Mesenchymal stem cell (in vitro differentiated cells and primary cell): ENCODE results near the gene KLF11.
A peak's percentile ranks its signal among the peaks of the same experiment; 100 is the strongest.

Experiments used
- DNase-seq: peaks from one replicate; pipeline ENCODE4 v3.0.0-alpha.2; 2013
- H2AFZ ChIP-seq: one replicate; pipeline ENCODE4 v1.6.1; 2013; ENCODE audit warnings: low read depth, mild to moderate bottlenecking, control low read depth, inconsistent platforms, low read length, moderate library complexity
- H2AK5ac ChIP-seq: 2 replicates; pipeline ENCODE4 v1.6.1; 2013; ENCODE audit warnings: low read length, moderate library complexity, mild to moderate bottlenecking, inconsistent platforms; ENCODE audit not compliant: severe bottlenecking
- H2BK120ac ChIP-seq: one replicate; pipeline ENCODE4 v1.6.1; 2013; ENCODE audit warnings: low read depth, mild to moderate bottlenecking, inconsistent platforms, low read length, moderate library complexity
- H2BK12ac ChIP-seq, 2 experiments: one replicate each; pipeline ENCODE4 v1.6.1; 2013; ENCODE audit warnings: inconsistent platforms in 2 of 2, low read length in 2 of 2, mild to moderate bottlenecking in 2 of 2, moderate library complexity in 2 of 2, control low read depth in 1 of 2
- H2BK15ac ChIP-seq: one replicate; pipeline ENCODE4 v1.6.1; 2013; ENCODE audit warnings: mild to moderate bottlenecking, low read depth, inconsistent platforms; ENCODE audit not compliant: poor library complexity, severe bottlenecking
- H2BK5ac ChIP-seq: 2 replicates; pipeline ENCODE4 v1.6.1; 2013; ENCODE audit warnings: low read depth, mild to moderate bottlenecking, low read length, control low read depth, inconsistent platforms; ENCODE audit not compliant: poor library complexity, severe bottlenecking
- H3K14ac ChIP-seq, 2 experiments: one replicate each; pipeline ENCODE4 v1.6.1; 2013; ENCODE audit warnings: inconsistent platforms in 2 of 2, low read length in 2 of 2, control low read depth in 1 of 2, mild to moderate bottlenecking in 1 of 2, moderate library complexity in 1 of 2
- H3K18ac ChIP-seq, 2 experiments: one replicate each; pipeline ENCODE4 v1.6.1; 2013; ENCODE audit warnings: inconsistent platforms in 2 of 2, low read length in 2 of 2, control low read depth in 1 of 2, low read depth in 1 of 2, mild to moderate bottlenecking in 1 of 2
- H3K23ac ChIP-seq, 2 experiments: one replicate each; pipeline ENCODE4 v1.6.1; 2013; ENCODE audit warnings: inconsistent platforms in 2 of 2, low read length in 2 of 2, mild to moderate bottlenecking in 2 of 2, moderate library complexity in 2 of 2, control low read depth in 1 of 2
- H3K27ac ChIP-seq: 2 replicates; pipeline ENCODE4 v1.5.1; 2013; ENCODE audit warnings: mild to moderate bottlenecking, moderate library complexity, low read length, control low read depth, inconsistent platforms; ENCODE audit not compliant: poor library complexity, severe bottlenecking
- H3K27me3 ChIP-seq, 2 experiments: 2 replicates each; pipeline versions ENCODE4 v1.6.1 to v1.7.0; 2013; ENCODE audit warnings: low read length in 2 of 2, mild to moderate bottlenecking in 2 of 2, moderate library complexity in 2 of 2, control low read depth in 1 of 2, inconsistent platforms in 1 of 2; ENCODE audit not compliant: control insufficient read depth in 1 of 2, insufficient read depth in 1 of 2
- H3K36me3 ChIP-seq, 2 experiments: 2 replicates each; pipeline versions ENCODE4 v1.6.1 to v1.7.0; 2013; ENCODE audit warnings: low read length in 2 of 2, control low read depth in 1 of 2, inconsistent platforms in 1 of 2, low read depth in 1 of 2, mild to moderate bottlenecking in 1 of 2; ENCODE audit not compliant: insufficient read depth in 2 of 2, control insufficient read depth in 1 of 2
- H3K4ac ChIP-seq, 2 experiments: one replicate each; pipeline ENCODE4 v1.6.1; 2013; ENCODE audit warnings: inconsistent platforms in 2 of 2, low read length in 2 of 2, mild to moderate bottlenecking in 2 of 2, moderate library complexity in 2 of 2, control low read depth in 1 of 2, low read depth in 1 of 2
- H3K4me1 ChIP-seq: 2 replicates; pipeline ENCODE4 v1.6.1; 2013; ENCODE audit warnings: low read depth, low read length, control low read depth; ENCODE audit not compliant: control insufficient read depth, insufficient read depth
- H3K4me2 ChIP-seq: 2 replicates; pipeline ENCODE4 v1.6.1; 2013; ENCODE audit warnings: low read length, mild to moderate bottlenecking, inconsistent platforms; ENCODE audit not compliant: poor library complexity, severe bottlenecking
- H3K4me3 ChIP-seq, 2 experiments: 2 replicates each; pipeline versions ENCODE4 v1.5.1 to v1.7.0; 2013; ENCODE audit warnings: low read length in 2 of 2, mild to moderate bottlenecking in 2 of 2, control low read depth in 1 of 2, low read depth in 1 of 2; ENCODE audit not compliant: insufficient read depth in 1 of 2
- H3K79me1 ChIP-seq: replicated peaks from 2 replicates; pipeline ENCODE4 v1.6.1; 2013; ENCODE audit warnings: mild to moderate bottlenecking, control low read depth, low read length, inconsistent platforms; ENCODE audit not compliant: poor library complexity, severe bottlenecking
- H3K9ac ChIP-seq: 2 replicates; pipeline ENCODE4 v1.7.0; 2013; ENCODE audit warnings: mild to moderate bottlenecking, low read length, moderate library complexity
- H3K9me3 ChIP-seq: 2 replicates; pipeline ENCODE4 v1.7.0; 2013; ENCODE audit warnings: mild to moderate bottlenecking, low read length; ENCODE audit not compliant: control insufficient read depth
- H4K8ac ChIP-seq: one replicate; pipeline ENCODE4 v1.6.1; 2013; ENCODE audit warnings: inconsistent platforms, mild to moderate bottlenecking, low read length, moderate library complexity
- H4K91ac ChIP-seq: one replicate; pipeline ENCODE4 v1.6.1; 2013; ENCODE audit warnings: mild to moderate bottlenecking, low read length, inconsistent platforms
- WGBS: methylation state at CpG from one replicate; pipeline ENCODE4 v1.1.7; 2013; ENCODE audit warnings: mixed read lengths; 5-methylcytosine and 5-hydroxymethylcytosine counted together

The KLF11 gene

DNA sequence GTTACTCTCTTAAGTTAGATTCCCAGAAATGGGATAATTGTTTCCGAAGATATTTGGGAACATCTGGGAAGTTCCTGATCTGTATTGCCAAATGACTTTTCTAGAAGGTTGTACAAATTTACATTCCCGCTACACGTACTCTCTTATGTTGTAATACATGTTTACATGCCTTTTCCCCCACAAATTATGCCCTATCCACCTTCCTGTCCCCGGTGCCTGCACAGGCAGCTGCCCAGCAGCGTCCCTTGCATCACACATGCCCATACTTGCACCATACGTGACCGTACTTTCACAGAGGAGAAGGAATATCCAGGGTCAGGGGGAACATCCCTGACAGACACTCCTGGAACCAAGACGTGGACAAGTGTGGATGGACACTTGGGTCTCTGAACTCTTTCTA, 24.2 kb upstream of the KLF11 start:
- H2AK5ac ChIP-seq: no peak overlapping the region
- no peak overlapping the region for H3K4me2 ChIP-seq
- H3K36me3 ChIP-seq: no peaks in the 10 kb centered on the region
- no peak overlapping the region for H3K14ac ChIP-seq
- no peak overlapping the region for H3K4ac ChIP-seq
- no peak overlapping the region for H3K9ac ChIP-seq
- H3K23ac ChIP-seq: no peak overlapping the region
- no peak overlapping the region for H4K8ac ChIP-seq
- H3K79me1 ChIP-seq: no peaks in the 10 kb centered on the region
- H3K18ac ChIP-seq: peak overlapping the region in 1 of 2 experiments; percentile 63
- no peak overlapping the region for H4K91ac ChIP-seq
- H2BK12ac ChIP-seq: no peak overlapping the region
- 82% methylated on average over 7 of the region's 8 CpGs for WGBS
- no peak overlapping the region for H3K4me3 ChIP-seq
- H2BK5ac ChIP-seq: no peak overlapping the region
- H3K4me1 ChIP-seq: no peaks in the 10 kb centered on the region
- peak; percentile 71 for DNase-seq
- H3K27ac ChIP-seq: no peak overlapping the region
- no peak overlapping the region for H2AFZ ChIP-seq
- peaks cover 6% of the 10 kb centered on the region for H3K9me3 ChIP-seq
- no peak overlapping the region for H2BK120ac ChIP-seq
- peaks cover 18 to 29% of the 10 kb centered on the region in 2 experiments for H3K27me3 ChIP-seq
- H2BK15ac ChIP-seq: no peak overlapping the region

DNA sequence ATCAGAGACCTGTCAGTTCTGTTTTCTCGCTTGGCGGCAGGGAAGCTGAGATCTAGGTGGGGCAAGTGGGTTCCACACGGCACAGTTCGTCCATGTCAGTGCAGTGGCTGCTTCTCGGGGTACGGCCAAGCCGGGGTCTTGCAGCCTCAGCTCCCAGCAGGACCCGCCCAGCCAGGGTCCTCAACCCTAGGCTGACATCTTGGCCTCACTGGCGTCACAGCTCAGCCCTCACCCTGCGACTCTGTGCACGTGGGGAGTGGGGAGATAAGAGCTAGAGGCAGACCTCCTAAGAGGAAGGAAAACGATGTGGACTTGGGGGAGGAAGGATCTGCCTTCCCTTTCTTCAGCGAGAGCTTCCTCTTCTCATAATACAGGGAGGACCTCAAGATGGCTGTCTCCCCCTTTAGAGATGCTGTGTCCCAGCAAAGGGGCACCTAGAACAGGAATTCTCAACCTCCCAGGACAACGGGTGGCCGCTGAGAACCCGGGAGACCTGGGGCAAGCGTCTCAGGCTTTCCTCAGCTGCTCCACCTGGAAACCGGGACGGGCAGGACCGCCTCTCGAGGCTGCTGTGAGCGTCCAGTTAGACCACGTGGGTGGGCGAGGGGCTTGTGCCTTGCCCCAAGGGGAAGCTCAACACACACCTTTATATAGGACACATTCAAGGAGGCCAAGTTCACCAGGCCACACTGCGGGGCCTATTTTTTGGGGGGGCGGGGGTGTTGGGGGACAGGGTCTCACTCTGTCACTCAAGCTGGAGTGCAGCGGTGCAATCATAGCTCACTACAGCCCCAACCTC, 23.5 kb upstream of the KLF11 start:
- H3K9me3 ChIP-seq: peaks cover 6% of the 10 kb centered on the region
- H2BK15ac ChIP-seq: no peak overlapping the region
- 85% methylated on average over 22 of the region's 27 CpGs for WGBS
- H3K14ac ChIP-seq: no peak overlapping the region
- no peak overlapping the region for H3K4me2 ChIP-seq
- H2BK12ac ChIP-seq: no peak overlapping the region
- peaks cover 18 to 29% of the 10 kb centered on the region in 2 experiments for H3K27me3 ChIP-seq
- no peak overlapping the region for H3K4me3 ChIP-seq
- no peak overlapping the region for H2AFZ ChIP-seq
- no peak overlapping the region for H2BK5ac ChIP-seq
- no peak overlapping the region for H3K23ac ChIP-seq
- no peaks in the 10 kb centered on the region for H3K36me3 ChIP-seq
- H3K4me1 ChIP-seq: no peaks in the 10 kb centered on the region
- H3K4ac ChIP-seq: no peak overlapping the region
- H3K18ac ChIP-seq: no peak overlapping the region
- no peak overlapping the region for H2AK5ac ChIP-seq
- no peak overlapping the region for H3K9ac ChIP-seq
- H3K79me1 ChIP-seq: no peaks in the 10 kb centered on the region
- H4K8ac ChIP-seq: no peak overlapping the region
- no peak overlapping the region for H3K27ac ChIP-seq
- H4K91ac ChIP-seq: no peak overlapping the region
- no peak for DNase-seq
- no peak overlapping the region for H2BK120ac ChIP-seq

DNA sequence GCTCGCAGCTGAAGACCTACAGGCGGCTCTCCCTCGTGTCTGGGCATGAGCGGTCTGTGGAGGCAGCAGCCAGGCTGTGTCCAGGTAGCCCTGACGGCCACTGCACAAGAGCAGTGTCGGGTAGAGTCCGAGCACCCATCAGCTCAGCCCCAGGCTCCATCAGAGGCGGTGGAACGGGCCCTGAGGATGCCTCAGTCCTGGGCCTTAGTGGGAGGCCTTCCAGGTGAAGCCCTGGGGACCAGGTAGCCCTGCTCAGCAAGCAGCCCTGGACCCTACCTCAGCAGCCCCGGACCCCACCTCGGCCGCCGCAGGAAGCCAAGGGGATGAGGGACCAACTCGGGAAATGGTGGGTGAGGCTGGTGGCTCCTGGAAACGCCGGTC, 21.3 kb upstream of the KLF11 start:
- no peak overlapping the region for H3K4ac ChIP-seq

DNA sequence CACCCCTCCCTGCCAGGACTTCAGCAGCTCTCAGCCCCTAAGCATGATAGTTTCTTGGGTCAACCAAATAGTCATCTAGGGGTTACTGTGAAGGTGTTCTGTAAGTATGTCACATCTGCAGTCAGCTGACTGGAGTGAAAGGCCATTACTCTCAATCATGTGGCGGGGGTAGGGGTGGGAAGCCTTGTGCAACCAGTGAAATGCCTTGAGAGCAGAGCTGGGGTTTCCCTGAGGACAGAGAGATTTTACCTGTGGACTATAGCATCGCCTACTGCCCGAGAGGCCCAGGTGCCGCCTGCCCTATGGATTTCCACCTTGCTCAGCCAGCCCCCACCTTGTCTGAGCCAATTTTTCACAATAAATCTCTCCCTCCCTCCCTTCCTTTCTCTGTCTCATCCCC, 20.9 kb upstream of the KLF11 start:
- Histone ChIP-seq H3K4me1 (no peaks in the 10 kb centered on the region), H2BK12ac (no peak overlapping the region), H4K91ac (no peak overlapping the region), H3K4ac (no peak overlapping the region), H2BK15ac (no peak overlapping the region), H2AK5ac (no peak overlapping the region), H3K9ac (no peak overlapping the region), H3K4me3 (no peak overlapping the region), H4K8ac (no peak overlapping the region), H3K9me3 (peaks cover 2% of the 10 kb centered on the region), H3K27ac (no peak overlapping the region), H2AFZ (no peak overlapping the region), H3K14ac (no peak overlapping the region), H3K79me1 (no peaks in the 10 kb centered on the region), H3K18ac (no peak overlapping the region), H3K23ac (no peak overlapping the region), H3K36me3 (no peaks in the 10 kb centered on the region), H2BK120ac (no peak overlapping the region), H3K27me3 (peaks cover 5 to 19% of the 10 kb centered on the region in 2 experiments), H2BK5ac (no peak overlapping the region), H3K4me2 (no peak overlapping the region)
- 85% methylated on average over 4 of the region's 4 CpGs for WGBS
- DNase-seq: no peak

More for the DNA sequence above, 21.3 kb upstream of the KLF11 start:
- Histone ChIP-seq H2AK5ac (no peak overlapping the region), H2BK120ac (no peak overlapping the region), H3K27me3 (peaks cover 9 to 19% of the 10 kb centered on the region in 2 experiments), H2BK15ac (no peak overlapping the region), H3K4me3 (no peak overlapping the region), H2BK12ac (no peak overlapping the region), H3K27ac (no peak overlapping the region), H3K9ac (no peak overlapping the region), H2BK5ac (no peak overlapping the region), H3K23ac (no peak overlapping the region), H3K79me1 (no peaks in the 10 kb centered on the region), H3K4me2 (no peak overlapping the region), H3K9me3 (peaks cover 6% of the 10 kb centered on the region), H4K8ac (no peak overlapping the region), H4K91ac (no peak overlapping the region), H3K18ac (no peak overlapping the region), H3K14ac (no peak overlapping the region), H3K36me3 (no peaks in the 10 kb centered on the region), H2AFZ (no peak overlapping the region), H3K4me1 (no peaks in the 10 kb centered on the region)
- WGBS: 94% methylated on average over 16 of the region's 16 CpGs
- DNase-seq: no peak
